ENCODE results near the gene JADE1. TPM values are rescaled to one million over a fixed set of nuclear protein-coding genes. Genes with fewer than 3 reads are reported as not detected.
A peak's percentile ranks its signal among the peaks of the same experiment; 100 is the strongest.

Gene JADE1
- total RNA-seq, 1 experiment from 2014 or later = 18.3 TPM

- no peak for DNase-seq (ENCODE audit: low spot score)
Measured at GRCh38 chr4:128840711-128841318, 31.3 kb downstream of the JADE1 start.

DNA sequence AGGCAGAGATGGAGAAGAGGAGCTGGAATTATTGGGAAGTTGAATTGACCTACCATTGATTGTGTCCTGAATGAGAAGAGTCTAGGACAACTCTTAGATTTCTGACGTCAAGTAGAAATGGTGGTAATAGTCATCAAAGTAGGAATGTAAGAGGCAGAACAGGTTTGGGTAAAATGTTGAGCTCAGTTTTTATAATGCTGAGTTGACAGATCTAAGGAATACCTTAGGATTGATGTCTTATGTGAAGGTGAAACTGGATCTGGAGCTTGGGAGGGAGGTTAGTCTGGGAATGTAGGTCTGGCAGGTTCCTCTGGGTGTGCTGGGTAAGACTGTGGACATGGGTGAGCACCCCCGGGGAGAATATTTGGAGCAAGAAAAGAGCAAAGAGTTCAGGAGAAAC is 31.9 kb downstream of the JADE1 start:
- DNase-seq (ENCODE audit: low spot score) = no peak

GRCh38 chr4:128844931-128845330 is 35.4 kb downstream of the JADE1 start:
- no peak for DNase-seq (ENCODE audit: low spot score)

DNA sequence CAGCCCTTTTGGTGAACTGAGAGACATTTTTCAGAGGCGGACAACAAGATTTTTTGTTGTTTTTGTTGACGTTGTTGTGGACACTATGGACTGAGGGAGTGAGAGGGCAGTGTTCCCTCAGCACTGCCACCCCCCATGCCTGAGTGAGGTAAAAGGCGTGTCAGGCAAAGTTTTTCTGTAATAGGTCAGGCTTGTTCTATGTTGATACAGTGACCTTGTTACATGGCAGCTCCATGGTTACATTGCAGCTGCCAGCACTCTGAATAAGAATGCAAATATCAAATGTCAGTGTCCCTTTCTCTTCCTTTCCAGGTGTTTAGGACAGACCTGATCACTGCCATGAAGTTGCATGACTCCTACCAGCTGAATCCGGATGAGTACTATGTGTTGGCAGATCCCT is 36.6 kb downstream of the JADE1 start:
- no peak for DNase-seq (ENCODE audit: low spot score)

GRCh38 chr4:128847082-128847724 is 37.7 kb downstream of the JADE1 start:
- no peak for DNase-seq (ENCODE audit: low spot score)

- no peak for DNase-seq (ENCODE audit: low spot score)
Measured at GRCh38 chr4:128848461-128848860, 39.0 kb downstream of the JADE1 start.

- no peak for DNase-seq (ENCODE audit: low spot score)
Measured at GRCh38 chr4:128850252-128850651, 40.8 kb downstream of the JADE1 start.

- no peak for DNase-seq (ENCODE audit: low spot score)
Measured at GRCh38 chr4:128853741-128854140, 44.2 kb downstream of the JADE1 start.

GRCh38 chr4:128854433-128854832 is 44.9 kb downstream of the JADE1 start:
- no peak for DNase-seq (ENCODE audit: low spot score)

DNA sequence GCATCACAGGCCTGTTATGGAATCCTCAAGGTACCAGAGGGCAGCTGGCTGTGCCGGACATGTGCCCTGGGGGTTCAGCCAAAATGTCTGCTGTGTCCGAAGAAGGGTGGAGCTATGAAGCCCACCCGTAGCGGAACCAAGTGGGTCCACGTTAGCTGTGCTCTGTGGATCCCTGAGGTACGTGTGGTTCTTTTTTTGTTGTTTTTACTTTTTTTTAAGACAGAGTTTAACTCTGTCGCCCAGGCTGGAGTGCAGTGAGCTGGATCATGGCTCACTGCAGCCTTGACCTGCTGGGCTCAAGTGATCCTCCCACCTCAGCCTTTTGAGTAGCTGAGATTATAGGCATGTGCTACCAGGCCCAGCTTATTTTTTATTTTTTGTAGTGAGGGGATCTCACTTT is 46.1 kb downstream of the JADE1 start:
- DNase-seq (ENCODE audit: low spot score) = no peak

DNA sequence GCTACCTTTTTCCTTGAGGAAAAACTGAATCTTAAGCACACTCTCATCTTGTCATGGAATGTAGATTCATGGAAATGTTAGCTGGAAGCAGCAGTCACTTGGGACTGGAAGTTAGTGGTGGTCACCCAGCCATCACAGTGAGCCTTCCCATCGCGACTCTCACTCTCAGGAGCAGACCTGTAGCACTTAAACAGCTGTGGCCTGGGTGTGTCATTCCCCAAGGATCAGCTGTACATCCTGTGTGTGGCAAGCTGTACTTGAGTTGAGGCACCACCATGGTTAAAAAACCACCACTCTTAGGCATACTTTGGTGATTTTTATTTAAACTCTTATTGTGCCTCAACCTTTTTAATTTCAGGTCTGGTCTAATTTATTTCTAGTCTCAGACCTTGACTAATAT is 46.7 kb downstream of the JADE1 start:
- DNase-seq (ENCODE audit: low spot score) = no peak

GRCh38 chr4:128858879-128859671 is 49.6 kb downstream of the JADE1 start:
- no peak for DNase-seq (ENCODE audit: low spot score)

GRCh38 chr4:128859887-128860677 is 50.6 kb downstream of the JADE1 start:
- no peak for DNase-seq (ENCODE audit: low spot score)

DNA sequence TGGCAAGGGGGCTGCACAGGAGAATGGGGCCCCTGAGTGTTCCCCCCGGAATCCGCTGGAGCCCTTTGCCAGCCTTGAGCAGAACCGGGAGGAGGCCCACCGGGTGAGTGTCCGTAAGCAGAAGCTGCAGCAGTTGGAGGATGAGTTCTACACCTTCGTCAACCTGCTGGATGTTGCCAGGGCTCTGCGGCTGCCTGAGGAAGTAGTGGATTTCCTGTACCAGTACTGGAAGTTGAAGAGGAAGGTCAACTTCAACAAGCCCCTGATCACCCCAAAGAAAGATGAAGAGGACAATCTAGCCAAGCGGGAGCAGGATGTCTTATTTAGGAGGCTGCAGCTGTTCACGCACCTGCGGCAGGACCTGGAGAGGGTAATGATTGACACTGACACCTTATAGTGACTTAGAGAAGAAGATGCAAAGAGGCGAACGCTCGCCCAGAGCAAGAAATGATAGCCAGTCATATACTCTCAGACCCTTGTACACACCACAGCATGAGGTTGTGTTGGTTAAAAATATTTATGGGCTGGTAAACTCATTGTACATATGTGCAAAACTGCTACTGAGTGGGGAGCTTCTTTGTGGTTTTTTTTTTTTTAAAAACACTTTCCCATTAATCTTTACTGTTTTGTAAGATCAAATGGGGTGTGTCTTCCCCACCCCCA is 52.5 kb downstream of the JADE1 start:
- no peak for DNase-seq (ENCODE audit: low spot score)

- peak; percentile 3 for DNase-seq (ENCODE audit: low spot score)
Measured at GRCh38 chr4:128862608-128863311, 53.3 kb downstream of the JADE1 start.

- DNase-seq (ENCODE audit: low spot score) = peak; percentile 85
Measured at GRCh38 chr4:128863312-128864075, 54.0 kb downstream of the JADE1 start.

DNA sequence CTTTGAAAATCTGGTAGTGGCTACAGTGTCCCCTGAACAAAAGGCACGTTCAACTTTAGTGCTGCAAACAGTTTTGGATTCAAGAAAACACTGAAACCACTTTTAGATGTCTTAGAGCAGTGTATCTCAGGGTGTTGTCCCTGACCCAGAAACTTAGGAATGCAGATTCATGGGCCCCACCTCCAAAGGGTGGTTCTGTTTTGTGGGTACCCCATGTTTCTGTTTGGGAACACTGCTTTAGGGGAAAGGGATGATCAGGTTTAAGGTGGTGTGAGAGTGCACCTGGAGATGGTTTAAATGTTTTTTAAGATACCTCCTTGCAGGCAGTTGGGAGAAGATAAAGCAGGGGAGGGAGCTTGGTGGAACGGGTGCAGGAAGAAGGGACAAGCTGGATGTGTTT is 55.6 kb downstream of the JADE1 start:
- no peak for DNase-seq (ENCODE audit: low spot score)

GRCh38 chr4:128866269-128866668 is 56.8 kb downstream of the JADE1 start:
- no peak for DNase-seq (ENCODE audit: low spot score)

DNA sequence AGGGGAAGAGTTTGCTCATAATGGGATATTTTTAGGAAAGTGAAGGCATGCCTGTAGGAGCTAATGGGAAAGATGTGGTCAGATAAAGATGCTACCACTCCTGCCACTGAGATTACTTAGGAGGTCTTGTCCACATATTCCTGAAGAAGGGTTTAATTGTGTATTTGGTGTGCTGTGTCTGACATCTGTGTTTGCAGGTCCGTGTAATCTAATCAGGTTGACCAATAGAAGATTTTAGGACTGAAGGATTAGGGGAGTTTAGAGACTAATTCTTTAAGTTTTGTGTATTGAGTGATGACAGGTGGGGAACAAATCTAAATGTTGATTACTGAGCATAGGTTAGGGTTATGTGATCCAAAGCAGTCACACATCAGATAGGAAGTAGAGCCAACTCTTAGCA is 57.2 kb downstream of the JADE1 start:
- no peak for DNase-seq (ENCODE audit: low spot score)

- no peak for DNase-seq (ENCODE audit: low spot score)
Measured at GRCh38 chr4:128868758-128869157, 59.3 kb downstream of the JADE1 start.

Measured in HT-29 (cell line).